SU-DHL-6 (cell line): Measurements from ENCODE around the gene MUCL1.

Experiments used
- H2AFZ ChIP-seq: fragments of 200-600 bp; sonication (generic); 2 replicates; pipeline ENCODE4 v1.6.1; 2014; ENCODE audit warnings: low read depth, mild to moderate bottlenecking, moderate library complexity, mixed read lengths, antibody characterized with exemption, low read length; ENCODE audit not compliant: severe bottlenecking
- H3F3A ChIP-seq: fragments of 200-600 bp; shearing (Covaris generic); 2 replicates; pipeline ENCODE4 v1.6.0; 2016; ENCODE audit warnings: antibody characterized with exemption, mild to moderate bottlenecking; ENCODE audit not compliant: insufficient read depth
- H3K27ac ChIP-seq: fragments of 200-600 bp; sonication (generic); 2 replicates; pipeline ENCODE4 v1.5.1; 2016; ENCODE audit warnings: low read depth, mild to moderate bottlenecking, low read length, moderate library complexity, mixed read lengths
- H3K27me3 ChIP-seq: fragments of 200-600 bp; sonication (generic), shearing (Covaris generic); 2 replicates; pipeline ENCODE4 v1.6.0; 2014; ENCODE audit warnings: mild to moderate bottlenecking, low read length
- H3K36me3 ChIP-seq: fragments of 200-600 bp; sonication (generic); 2 replicates; pipeline ENCODE4 v1.6.1; 2014; ENCODE audit warnings: mild to moderate bottlenecking, low read length, mixed read lengths
- H3K4me2 ChIP-seq: fragments of 300-600, 200-600 bp; shearing (Covaris generic), sonication (generic); 2 replicates; pipeline ENCODE4 v1.6.0; 2014; ENCODE audit warnings: low read length, low read depth, mild to moderate bottlenecking; ENCODE audit not compliant: poor library complexity, severe bottlenecking
- H3K4me3 ChIP-seq: fragments of 200-600 bp; sonication (generic); 2 replicates; pipeline ENCODE4 v1.5.1; 2014; ENCODE audit warnings: antibody characterized with exemption, low read length, mild to moderate bottlenecking, mixed read lengths; ENCODE audit not compliant: insufficient read depth, poor library complexity, severe bottlenecking
- H3K79me2 ChIP-seq: fragments of 200-600 bp; sonication (generic); 2 replicates; pipeline ENCODE4 v1.6.1; 2014; ENCODE audit warnings: mild to moderate bottlenecking, low read length, moderate library complexity; ENCODE audit not compliant: insufficient read depth
- H3K9ac ChIP-seq: fragments of 200-600 bp; sonication (generic); 2 replicates; pipeline ENCODE4 v1.7.0; 2014; ENCODE audit warnings: mild to moderate bottlenecking, low read length
- H3K9me2 ChIP-seq: fragments of 200-600 bp; sonication (generic); replicated peaks from 2 replicates; pipeline ENCODE4 v1.6.1; 2014; ENCODE audit warnings: low read length; ENCODE audit not compliant: insufficient read depth
- H3K9me3 ChIP-seq: fragments of 200-600 bp; sonication (generic); 2 replicates; pipeline ENCODE4 v1.6.1; 2014; ENCODE audit warnings: low read length, mixed read lengths; ENCODE audit not compliant: insufficient read depth
- H4K20me1 ChIP-seq: fragments of 200-600 bp; sonication (generic); 2 replicates; pipeline ENCODE4 v1.6.1; 2014; ENCODE audit warnings: low read depth, mild to moderate bottlenecking, antibody characterized with exemption, low read length, moderate library complexity, mixed read lengths
- CTCF ChIP-seq: fragments of 200-600 bp; sonication (generic); IDR thresholded peaks from one replicate; pipeline ENCODE4 v1.5.1; 2017; ENCODE audit warnings: antibody characterized with exemption, mild to moderate bottlenecking, low read length, moderate library complexity; ENCODE audit not compliant: insufficient read depth, poor library complexity, severe bottlenecking
- EZH2phosphoT487 ChIP-seq: fragments of 200-600 bp; sonication (generic), shearing (Covaris generic); conservative IDR thresholded peaks from 2 replicates; pipeline ENCODE4 v1.6.1; 2018; ENCODE audit warnings: mild to moderate bottlenecking, antibody characterized with exemption, low read length, moderate library complexity, mixed read lengths

Gene MUCL1

GRCh38 chr12:54853933-54854538, at the start of gene MUCL1:
Gene MUCL1 (plus strand): TSS chr12:54854516. CDS start chr12:54854583, 67 bp downstream.
- H2AFZ ChIP-seq: no peak within 1 kb of the TSS
- H3K9me3 ChIP-seq: no peaks in the 10 kb centered on the region
- H3K27me3 ChIP-seq: no peaks in the 10 kb centered on the region
- H3K4me3 ChIP-seq: no peak within 1 kb of the TSS
- H4K20me1 ChIP-seq: no peaks in the 10 kb centered on the region
- no peak within 1 kb of the TSS for H3K27ac ChIP-seq
- H3K4me2 ChIP-seq: no peak within 1 kb of the TSS
- no peaks in the 10 kb centered on the region for H3K9me2 ChIP-seq
- no peak within 1 kb of the TSS for H3K9ac ChIP-seq
- no peak for TF ChIP-seq EZH2phosphoT487
- peak; percentile 68 for TF ChIP-seq CTCF
- no peaks in the 10 kb centered on the region for H3K79me2 ChIP-seq
- no peaks in the 10 kb centered on the region for H3K36me3 ChIP-seq
- H3F3A ChIP-seq: no peaks in the 10 kb centered on the region

- Histone ChIP-seq H3K79me2 (no peaks in the 10 kb centered on the region), H3K9me3 (no peaks in the 10 kb centered on the region), H3K4me2 (no peak overlapping the region), H3F3A (no peaks in the 10 kb centered on the region), H3K9me2 (no peaks in the 10 kb centered on the region), H3K4me3 (no peak overlapping the region), H2AFZ (no peak overlapping the region), H3K9ac (no peak overlapping the region), H3K27me3 (no peaks in the 10 kb centered on the region), H4K20me1 (no peaks in the 10 kb centered on the region), H3K36me3 (no peaks in the 10 kb centered on the region), H3K27ac (no peak overlapping the region)
- TF ChIP-seq CTCF (no peak), EZH2phosphoT487 (no peak)
These were observed 32.6 kb upstream of the MUCL1 start for GRCh38 chr12:54821676-54822075.

DNA sequence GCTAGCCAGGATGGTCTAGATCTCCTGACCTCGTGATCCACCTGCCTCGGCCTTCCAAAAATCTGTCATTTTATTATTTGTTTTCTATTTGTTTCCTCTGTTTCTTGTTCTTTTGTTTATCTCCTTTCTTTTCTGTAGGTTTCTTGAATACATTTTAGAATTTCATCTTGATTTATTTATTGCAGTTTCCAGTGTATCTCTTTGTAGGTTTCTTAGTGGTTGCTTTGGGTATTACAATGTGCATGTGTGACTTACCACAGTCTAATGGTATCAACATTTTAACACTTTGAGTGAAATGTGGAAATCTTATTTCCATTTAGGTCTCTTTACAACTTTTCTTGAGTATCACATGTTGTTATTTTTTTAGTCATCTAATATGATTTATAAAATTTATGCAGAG, 29.9 kb upstream of the MUCL1 start:
- Histone ChIP-seq H3K27ac (no peak overlapping the region), H4K20me1 (no peaks in the 10 kb centered on the region)
- TF ChIP-seq CTCF: no peak
- TF ChIP-seq EZH2phosphoT487: no peak

More for the DNA sequence above, 29.9 kb upstream of the MUCL1 start:
- Histone ChIP-seq H3K4me3 (no peak overlapping the region), H3K9ac (no peak overlapping the region), H3K79me2 (no peaks in the 10 kb centered on the region), H3K36me3 (no peaks in the 10 kb centered on the region), H3K4me2 (no peak overlapping the region), H2AFZ (no peak overlapping the region), H3K9me3 (no peaks in the 10 kb centered on the region), H3F3A (no peaks in the 10 kb centered on the region), H3K27me3 (no peaks in the 10 kb centered on the region), H3K9me2 (no peaks in the 10 kb centered on the region)
